ENCODE results near the gene MYLK2. TPM values are rescaled to one million over a fixed set of nuclear protein-coding genes. Genes with fewer than 3 reads are reported as not detected.

Gene MYLK2
- total and polyA plus RNA-seq, 7 donors, result 0.16 to 0.81 (median 0.39) TPM; not detected in 4

DNA sequence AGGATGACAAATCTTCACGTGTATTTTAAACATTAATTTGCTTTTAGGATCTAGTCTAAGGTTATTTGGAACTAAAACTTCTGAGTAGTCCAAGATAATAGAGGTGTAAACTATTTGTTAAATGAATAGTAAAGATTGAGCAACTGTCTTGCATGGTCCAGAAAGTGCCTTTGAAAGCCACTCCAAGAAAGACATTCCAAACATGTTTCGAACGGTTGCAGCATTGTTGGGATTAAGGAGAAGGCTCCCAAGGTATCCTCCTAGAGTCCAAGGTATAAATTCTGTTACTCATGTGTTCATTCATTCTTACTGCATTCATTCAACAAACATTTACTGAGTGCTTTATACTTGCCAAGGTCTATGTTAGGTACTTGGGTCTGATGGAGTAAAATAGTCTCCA, 28.8 kb upstream of the MYLK2 start:
- H3K27ac ChIP-seq, result no peak overlapping the region
- no peaks in the 10 kb centered on the region for H3K9me3 ChIP-seq
- intact Hi-C loops (cut with DNase I), result no loop called here
- 95 to 97% methylated on average over 3 of the region's 3 CpGs for WGBS, 2 donors
- H3K27me3 ChIP-seq, result no peaks in the 10 kb centered on the region
- TF ChIP-seq EP300 (IDR thresholded peaks at IDR 0.05) (no peak), POLR2A (IDR thresholded peaks at IDR 0.05) (no peak), CTCF (IDR thresholded peaks at IDR 0.05) (no peak), POLR2AphosphoS5 (IDR thresholded peaks at IDR 0.05) (no peak)
- H3K4me1 ChIP-seq, result no peaks in the 10 kb centered on the region
- no peak overlapping the region for H3K4me3 ChIP-seq
- H3K36me3 ChIP-seq, result no peaks in the 10 kb centered on the region
- no peak for DNase-seq

DNA sequence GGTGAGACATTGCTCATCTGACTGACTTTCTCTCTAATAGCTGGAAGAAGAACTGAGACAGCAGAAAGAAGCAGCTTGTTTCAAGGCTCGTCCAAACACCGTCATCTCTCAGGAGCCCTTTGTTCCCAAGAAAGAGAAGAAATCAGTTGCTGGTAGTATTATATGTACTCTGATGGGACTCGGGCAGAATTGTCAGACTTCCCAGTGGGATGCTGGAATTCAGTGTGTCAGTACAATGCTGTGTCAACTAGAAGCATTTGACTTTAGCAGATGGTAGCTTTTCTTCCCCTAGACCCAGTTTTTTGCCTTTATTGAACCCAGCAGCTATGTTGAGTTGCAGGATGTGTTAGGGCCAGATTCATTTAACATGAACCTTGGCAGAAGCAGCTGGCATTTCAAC, 21.8 kb upstream of the MYLK2 start:
- DNase-seq, result no peak
- intact Hi-C loops (cut with DNase I), result no loop called here
- H3K4me3 ChIP-seq, result no peak overlapping the region
- H3K9me3 ChIP-seq, result no peaks in the 10 kb centered on the region
- no peaks in the 10 kb centered on the region for H3K4me1 ChIP-seq
- WGBS, 2 donors, result 94 to 98% methylated on average over 3 of the region's 3 CpGs
- H3K27me3 ChIP-seq, result no peaks in the 10 kb centered on the region
- H3K27ac ChIP-seq, result no peak overlapping the region
- TF ChIP-seq CTCF (IDR thresholded peaks at IDR 0.05) (no peak), POLR2A (IDR thresholded peaks at IDR 0.05) (no peak), EP300 (IDR thresholded peaks at IDR 0.05) (no peak), POLR2AphosphoS5 (IDR thresholded peaks at IDR 0.05) (no peak)
- H3K36me3 ChIP-seq, result no peaks in the 10 kb centered on the region

DNA sequence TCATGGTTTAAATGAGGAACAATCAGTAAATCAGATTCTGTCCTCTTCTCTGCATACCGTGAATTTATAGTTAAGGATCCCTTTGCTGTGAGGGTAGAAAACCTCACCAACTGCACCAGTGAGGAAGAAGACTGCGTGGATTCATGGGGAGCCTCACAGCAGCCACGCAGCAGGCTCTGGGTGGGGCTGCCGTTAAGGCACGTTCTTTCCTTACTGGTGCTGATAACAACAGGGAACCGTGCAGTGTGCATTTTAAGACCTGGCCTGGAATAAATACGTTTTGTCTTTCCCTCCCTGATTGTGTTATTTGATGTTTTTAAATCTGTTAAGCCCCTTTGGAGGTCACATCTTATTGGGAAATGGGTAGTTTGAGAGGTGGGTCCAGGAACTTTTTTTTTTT, 17.6 kb upstream of the MYLK2 start:
- Histone ChIP-seq H3K9me3 (no peaks in the 10 kb centered on the region), H3K27ac (no peak overlapping the region), H3K4me1 (no peaks in the 10 kb centered on the region), H3K4me3 (no peak overlapping the region), H3K36me3 (no peaks in the 10 kb centered on the region), H3K27me3 (no peaks in the 10 kb centered on the region)
- WGBS, 2 donors, result 39 to 77% methylated on average over 7 of the region's 7 CpGs
- DNase-seq, result no peak
- TF ChIP-seq EP300 (IDR thresholded peaks at IDR 0.05), result no peak
- TF ChIP-seq POLR2AphosphoS5 (IDR thresholded peaks at IDR 0.05), result no peak
- no peak for TF ChIP-seq CTCF (IDR thresholded peaks at IDR 0.05)
- no peak for TF ChIP-seq POLR2A (IDR thresholded peaks at IDR 0.05)
- intact Hi-C loops (cut with DNase I), result no loop called here

DNA sequence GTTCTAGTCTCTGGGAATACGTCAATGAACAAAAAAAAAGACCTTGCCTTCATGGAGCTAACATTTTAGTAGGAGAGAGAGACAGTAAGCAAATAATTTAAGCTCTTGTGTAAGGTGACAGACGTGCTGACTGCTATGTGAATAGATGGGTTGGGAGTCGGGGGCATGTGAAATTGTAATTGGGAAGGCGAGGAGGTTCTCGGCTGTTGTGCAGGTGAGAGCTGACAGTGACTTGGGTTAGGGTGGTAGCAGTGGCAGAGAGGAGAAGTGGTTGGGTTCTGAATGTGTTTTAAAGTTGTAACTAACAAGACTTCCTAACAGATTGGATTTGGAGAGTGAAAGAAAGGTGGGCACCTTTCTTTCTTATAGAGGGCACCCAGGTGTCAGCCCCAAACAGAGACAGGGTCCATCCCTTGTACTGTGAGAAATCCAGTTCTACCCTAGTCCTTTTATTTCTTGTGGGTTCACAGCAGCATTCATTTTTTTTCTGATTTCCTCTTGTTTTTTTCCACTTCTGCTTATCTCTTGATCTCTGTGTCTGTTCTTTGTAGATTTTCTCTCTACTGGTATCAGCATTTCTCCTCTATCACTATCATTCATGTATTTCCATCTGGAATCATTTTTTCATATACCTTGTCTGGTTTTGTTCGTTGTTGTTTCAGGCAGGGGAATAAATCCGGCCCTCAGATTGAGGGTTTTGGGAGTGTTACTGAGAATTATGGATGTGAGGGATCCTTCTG, 15.4 kb upstream of the MYLK2 start:
- H3K9me3 ChIP-seq, result no peaks in the 10 kb centered on the region
- 85 to 95% methylated on average over 7 of the region's 7 CpGs for WGBS, 2 donors
- no peak overlapping the region for H3K4me3 ChIP-seq
- H3K4me1 ChIP-seq, result no peaks in the 10 kb centered on the region
- DNase-seq, result no peak
- H3K27me3 ChIP-seq, result no peaks in the 10 kb centered on the region
- no peak overlapping the region for H3K27ac ChIP-seq
- no peaks in the 10 kb centered on the region for H3K36me3 ChIP-seq
- intact Hi-C loops (cut with DNase I), result no loop called here
- TF ChIP-seq POLR2A (IDR thresholded peaks at IDR 0.05) (no peak), EP300 (IDR thresholded peaks at IDR 0.05) (no peak), CTCF (IDR thresholded peaks at IDR 0.05) (no peak), POLR2AphosphoS5 (IDR thresholded peaks at IDR 0.05) (no peak)

Data from sigmoid colon (tissue), 7 donors.